Rectal smooth muscle tissue (tissue), 1 donor: Measurements from ENCODE around the gene FKBP10.

ENCODE experiments used
- H3K27ac ChIP-seq: one replicate; pipeline ENCODE4 v1.7.0; 2013; ENCODE audit warnings: low read depth, low read length, inconsistent platforms
- H3K27me3 ChIP-seq: one replicate; pipeline ENCODE4 v1.7.0; 2013; ENCODE audit warnings: low read length; ENCODE audit not compliant: control insufficient read depth, insufficient read depth
- H3K36me3 ChIP-seq: one replicate; pipeline ENCODE4 v1.7.0; 2013; ENCODE audit warnings: low read length; ENCODE audit not compliant: control insufficient read depth, insufficient read depth
- H3K4me1 ChIP-seq: one replicate; pipeline ENCODE4 v1.7.0; 2013; ENCODE audit warnings: low read length; ENCODE audit not compliant: control insufficient read depth, insufficient read depth
- H3K4me3 ChIP-seq: one replicate; pipeline ENCODE4 v1.7.0; 2013; ENCODE audit warnings: low read length
- H3K9ac ChIP-seq: one replicate; pipeline ENCODE4 v1.7.0; 2013; ENCODE audit warnings: low read length

Gene FKBP10

DNA sequence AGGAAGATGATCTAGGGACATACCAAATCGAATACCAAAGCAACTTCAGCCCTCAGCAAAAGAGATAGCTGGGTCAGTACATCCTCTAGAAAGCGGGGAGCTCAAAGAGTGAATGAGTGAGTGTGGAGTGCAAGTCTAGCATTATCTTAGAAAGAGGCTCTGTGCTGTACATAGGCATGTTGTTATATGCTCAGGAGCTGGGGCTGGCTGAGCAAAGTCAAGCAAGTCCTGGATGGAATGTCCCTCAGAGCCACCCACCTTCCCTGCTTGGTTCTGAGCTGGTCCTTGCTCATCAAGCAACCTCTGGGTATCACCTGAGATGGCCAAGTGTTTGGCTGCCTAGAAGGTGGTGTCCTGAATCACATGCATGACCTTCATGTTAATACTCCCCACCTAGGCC lies 57.3 kb downstream of the FKBP10 start:
- Histone ChIP-seq H3K4me3 (no peak overlapping the region), H3K36me3 (peaks cover 33% of the 10 kb centered on the region), H3K4me1 (no peaks in the 10 kb centered on the region), H3K27me3 (no peaks in the 10 kb centered on the region), H3K9ac (no peak overlapping the region), H3K27ac (no peak overlapping the region)

DNA sequence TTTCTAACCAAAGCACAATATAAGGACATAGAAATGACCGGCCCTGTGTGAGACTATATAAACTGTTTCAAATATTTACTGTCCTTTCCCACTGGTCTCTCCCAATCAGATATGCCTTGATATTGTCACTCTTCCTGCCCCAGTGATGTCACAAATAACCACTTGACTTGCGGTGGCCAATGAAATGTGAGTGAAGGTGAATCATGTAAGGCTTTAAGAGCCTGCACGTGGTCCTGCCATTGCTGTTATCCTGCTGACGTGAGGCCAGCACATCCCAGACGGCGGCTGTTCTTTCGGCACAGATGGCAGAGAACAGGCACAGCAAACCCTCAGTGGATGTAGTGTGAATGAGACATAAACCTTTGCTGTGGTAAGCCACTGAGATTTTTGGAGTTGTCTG lies 57.8 kb downstream of the FKBP10 start:
- peaks cover 33% of the 10 kb centered on the region for H3K36me3 ChIP-seq
- no peak overlapping the region for H3K4me3 ChIP-seq
- H3K4me1 ChIP-seq: no peaks in the 10 kb centered on the region
- H3K9ac ChIP-seq: no peak overlapping the region
- no peak overlapping the region for H3K27ac ChIP-seq
- H3K27me3 ChIP-seq: no peaks in the 10 kb centered on the region

GRCh38 chr17:41871789-41872188 lies 59.0 kb downstream of the FKBP10 start:
- H3K27me3 ChIP-seq: no peaks in the 10 kb centered on the region
- peaks cover 33% of the 10 kb centered on the region for H3K36me3 ChIP-seq
- H3K9ac ChIP-seq: no peak overlapping the region
- H3K4me1 ChIP-seq: no peaks in the 10 kb centered on the region
- H3K27ac ChIP-seq: no peak overlapping the region
- no peak overlapping the region for H3K4me3 ChIP-seq
